ENCODE data around the gene DCAF6. TPM values are rescaled to one million over a fixed set of nuclear protein-coding genes. Genes with fewer than 3 reads are reported as not detected.

DCAF6 gene
- total RNA-seq, 2 donors from 2014 or later, result 30.7 to 42.8 TPM

DNA sequence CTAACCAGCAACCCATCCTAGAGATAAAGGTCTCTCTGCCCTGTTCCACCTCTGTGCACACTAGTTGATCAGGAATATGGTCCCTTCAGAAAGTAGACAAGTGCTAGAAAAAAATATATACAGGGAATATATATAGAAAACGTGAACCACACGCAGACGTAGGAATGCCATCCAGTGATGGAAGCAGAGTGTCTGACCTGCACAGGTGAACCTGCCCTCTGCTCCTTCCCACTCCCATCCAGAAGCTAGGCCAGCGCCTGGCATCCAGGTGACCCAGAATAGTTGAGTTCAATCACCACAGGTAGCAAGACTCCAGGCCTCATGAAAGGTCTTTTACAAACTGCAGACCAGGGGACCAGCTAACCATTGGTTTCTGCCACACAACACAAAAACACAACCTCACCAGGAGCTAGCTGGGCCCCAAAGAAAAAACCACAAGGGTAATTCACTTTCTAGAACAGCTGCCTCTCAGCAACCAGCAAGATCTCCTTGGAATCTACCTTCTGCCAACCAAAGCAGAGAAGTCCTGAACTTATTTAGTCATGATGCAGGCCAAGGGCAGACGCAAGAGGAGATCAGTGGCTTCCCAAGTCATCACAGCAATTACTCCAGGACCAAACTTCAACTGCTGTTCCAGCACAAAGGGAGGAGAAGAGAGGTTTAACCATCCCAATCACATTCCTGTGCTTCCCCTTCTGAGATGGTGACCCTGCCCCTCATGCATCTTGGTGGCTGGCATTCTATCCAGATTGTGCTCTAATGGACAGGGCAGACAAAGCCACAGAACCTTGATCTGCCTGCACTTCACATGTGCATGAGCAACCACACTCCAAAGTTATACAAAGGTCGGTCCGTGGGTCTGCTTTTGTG lies 147.2 kb downstream of the DCAF6 start:
- Histone ChIP-seq H3K36me3 (replicated peaks in 1 of 2; ENCODE audit: insufficient read depth in 1 of 2, low read depth in 2 of 2) (no peaks in the 10 kb centered on the region), H3K4me1 (peaks cover 32% of the 10 kb centered on the region), H3K9me3 (no peaks in the 10 kb centered on the region), H3K27me3 (no peaks in the 10 kb centered on the region), H3K4me3 (no peak overlapping the region), H3K27ac (no peak overlapping the region)
- ATAC-seq, result no peak
- TF ChIP-seq, protein P1, sequence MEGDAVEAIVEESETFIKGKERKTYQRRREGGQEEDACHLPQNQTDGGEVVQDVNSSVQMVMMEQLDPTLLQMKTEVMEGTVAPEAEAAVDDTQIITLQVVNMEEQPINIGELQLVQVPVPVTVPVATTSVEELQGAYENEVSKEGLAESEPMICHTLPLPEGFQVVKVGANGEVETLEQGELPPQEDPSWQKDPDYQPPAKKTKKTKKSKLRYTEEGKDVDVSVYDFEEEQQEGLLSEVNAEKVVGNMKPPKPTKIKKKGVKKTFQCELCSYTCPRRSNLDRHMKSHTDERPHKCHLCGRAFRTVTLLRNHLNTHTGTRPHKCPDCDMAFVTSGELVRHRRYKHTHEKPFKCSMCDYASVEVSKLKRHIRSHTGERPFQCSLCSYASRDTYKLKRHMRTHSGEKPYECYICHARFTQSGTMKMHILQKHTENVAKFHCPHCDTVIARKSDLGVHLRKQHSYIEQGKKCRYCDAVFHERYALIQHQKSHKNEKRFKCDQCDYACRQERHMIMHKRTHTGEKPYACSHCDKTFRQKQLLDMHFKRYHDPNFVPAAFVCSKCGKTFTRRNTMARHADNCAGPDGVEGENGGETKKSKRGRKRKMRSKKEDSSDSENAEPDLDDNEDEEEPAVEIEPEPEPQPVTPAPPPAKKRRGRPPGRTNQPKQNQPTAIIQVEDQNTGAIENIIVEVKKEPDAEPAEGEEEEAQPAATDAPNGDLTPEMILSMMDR (IDR thresholded peaks at IDR 0.05), result no peak
- DNase-seq, result no peak
- intact Hi-C loops (cut with DNase I), result no loop called here
- WGBS, 2 donors, result 75 to 81% methylated on average over 7 of the region's 7 CpGs

DNA sequence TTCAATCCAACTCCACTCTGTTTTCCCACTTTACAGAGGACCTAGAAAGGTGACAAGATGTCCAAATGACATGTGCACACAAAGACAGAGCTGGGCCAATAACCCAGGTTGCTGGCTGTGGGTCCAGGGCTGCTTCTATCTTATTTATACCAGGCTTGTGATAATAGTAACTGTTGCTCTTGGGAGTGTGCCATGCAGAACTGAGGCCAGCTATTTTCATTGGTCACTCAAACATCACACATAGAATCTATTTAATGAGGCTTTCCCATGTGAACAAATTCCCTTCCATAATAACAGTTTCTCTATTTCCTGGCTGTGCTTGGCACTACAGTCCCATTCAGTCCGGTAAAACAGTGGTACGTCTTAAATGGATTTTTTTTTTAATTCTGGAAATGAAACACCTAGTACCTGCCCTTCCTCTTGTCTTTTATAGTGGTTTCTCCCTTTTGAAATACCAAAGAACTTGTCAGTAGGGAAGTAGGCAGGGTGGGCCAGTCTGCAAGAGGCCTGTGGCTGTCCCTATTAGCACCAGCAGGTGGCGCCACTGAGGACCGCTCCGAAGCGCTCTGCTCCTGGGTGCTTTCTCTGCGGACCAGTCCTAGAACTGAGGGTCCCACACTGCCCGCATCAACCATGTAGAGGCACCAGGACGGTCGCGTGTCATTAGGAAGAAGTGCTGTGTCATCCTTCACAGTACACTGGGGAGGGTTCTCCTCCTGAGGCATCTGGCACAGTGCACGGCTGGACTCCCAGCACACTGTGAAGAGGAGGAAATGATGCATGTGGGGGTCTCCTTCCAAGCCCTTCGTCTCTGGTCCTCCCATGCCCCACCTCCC lies 148.1 kb downstream of the DCAF6 start:
- TF ChIP-seq POLR2A (IDR thresholded peaks at IDR 0.05), result no peak
- TF ChIP-seq, protein P1 (IDR thresholded peaks at IDR 0.05), result peak; percentile 56 to 79 (median 66)
- H3K4me1 ChIP-seq, result peaks cover 32% of the 10 kb centered on the region
- DNase-seq (peak; percentile 44 to 66 (median 57)), ATAC-seq (peak; percentile 47)
- H3K27me3 ChIP-seq, result no peaks in the 10 kb centered on the region
- no peaks in the 10 kb centered on the region for H3K36me3 ChIP-seq (replicated peaks in 1 of 2; ENCODE audit: insufficient read depth in 1 of 2, low read depth in 2 of 2)
- 38 to 46% methylated on average over 13 of the region's 13 CpGs for WGBS, 2 donors
- intact Hi-C loops (cut with DNase I), result no loop called here
- no peak overlapping the region for H3K4me3 ChIP-seq
- H3K9me3 ChIP-seq, result no peaks in the 10 kb centered on the region
- H3K27ac ChIP-seq, result peak overlapping the region in 3 of 4 donors; percentile 26 to 49 (median 44)

DNA sequence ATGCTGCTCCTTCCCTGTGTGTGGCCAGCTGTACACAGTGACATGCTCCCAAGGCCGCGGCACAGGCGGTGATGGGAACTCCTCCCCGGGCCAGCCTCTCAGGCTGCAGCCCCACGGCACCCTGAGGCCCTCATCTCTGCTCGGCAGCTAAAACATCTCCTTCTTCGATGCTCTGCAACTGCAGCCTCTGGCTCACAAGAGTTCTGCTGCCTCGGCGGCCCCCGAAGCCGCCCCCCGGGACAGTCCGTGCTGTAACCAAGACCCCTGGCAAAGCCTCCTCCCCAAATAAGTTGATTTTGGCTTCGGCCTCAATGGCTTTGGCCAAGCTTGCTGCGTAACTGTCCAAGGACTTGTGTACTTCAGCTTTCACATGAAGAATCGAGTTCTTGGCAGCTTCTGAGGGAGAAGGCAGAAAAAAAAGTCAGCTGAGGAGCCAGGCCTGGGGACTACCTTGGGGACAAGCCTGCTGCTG lies 149.0 kb downstream of the DCAF6 start:
- intact Hi-C loops (cut with DNase I), result no loop called here
- TF ChIP-seq, protein P1 (IDR thresholded peaks at IDR 0.05), result no peak
- no peak for TF ChIP-seq POLR2A (IDR thresholded peaks at IDR 0.05)
- ATAC-seq (peak; percentile 55), DNase-seq (peak; percentile 57 to 71 (median 62))
- Histone ChIP-seq H3K36me3 (replicated peaks in 1 of 2; ENCODE audit: insufficient read depth in 1 of 2, low read depth in 2 of 2) (no peaks in the 10 kb centered on the region), H3K4me1 (peaks cover 32% of the 10 kb centered on the region), H3K4me3 (no peak overlapping the region), H3K9me3 (no peaks in the 10 kb centered on the region), H3K27ac (peak overlapping the region; percentile 43 to 49 (median 46)), H3K27me3 (no peaks in the 10 kb centered on the region)
- whole genome bisulfite sequencing, 2 donors, result 37 to 50% methylated on average over 2 to 16 of the region's 16 CpGs

DNA sequence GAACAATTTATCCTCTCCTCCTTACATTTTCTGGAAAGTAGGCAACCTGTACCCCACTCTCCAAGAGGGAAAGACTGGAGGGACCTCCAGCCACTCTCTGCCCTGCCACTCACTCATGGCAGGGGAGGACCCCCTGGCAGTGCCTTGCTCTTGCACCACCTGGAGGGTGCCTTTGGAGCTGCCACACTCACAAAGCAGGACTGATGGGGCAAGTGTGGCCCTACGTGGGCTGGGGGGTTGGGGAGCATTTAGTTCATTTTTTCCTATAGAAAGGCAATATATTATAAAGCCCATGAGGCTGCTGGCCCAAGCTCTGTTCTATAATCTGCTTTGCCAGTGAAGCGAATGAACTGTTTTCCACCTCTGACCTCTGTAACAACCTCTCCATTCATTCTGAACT lies 150.0 kb downstream of the DCAF6 start:
- Histone ChIP-seq H3K4me1 (peaks cover 32% of the 10 kb centered on the region), H3K9me3 (no peaks in the 10 kb centered on the region), H3K4me3 (no peak overlapping the region), H3K27ac (no peak overlapping the region), H3K27me3 (no peaks in the 10 kb centered on the region), H3K36me3 (replicated peaks in 1 of 2; ENCODE audit: insufficient read depth in 1 of 2, low read depth in 2 of 2) (no peaks in the 10 kb centered on the region)
- no peak for TF ChIP-seq POLR2A (IDR thresholded peaks at IDR 0.05)
- TF ChIP-seq, protein P1 (IDR thresholded peaks at IDR 0.05), result no peak
- 65 to 90% methylated on average over 2 of the region's 2 CpGs for WGBS, 2 donors
- ATAC-seq, result no peak
- intact Hi-C loops (cut with DNase I), result no loop called here
- no peak for DNase-seq
